ENCODE results near the gene SCN4A.
"Not testable (repeated sequence)": the region's sequence is repeated elsewhere in the genome, so short reads cannot be mapped to it uniquely, and the experiment has no call there.

SCN4A gene

GRCh38 chr17:63894821-63895220 is 77.9 kb downstream of the SCN4A start:
- not testable (repeated sequence) for H3K9ac ChIP-seq (ENCODE audit: low read depth, low read length); H3K4me1 ChIP-seq (ENCODE audit: control insufficient read depth, insufficient read depth, low read length); H3K9me3 ChIP-seq (ENCODE audit: control insufficient read depth, insufficient read depth, low read length); H3K4me3 ChIP-seq (ENCODE audit: low read depth, low read length); H3K36me3 ChIP-seq (ENCODE audit: control insufficient read depth, insufficient read depth, low read length); H3K27me3 ChIP-seq (ENCODE audit: control insufficient read depth, insufficient read depth, low read length)

- H3K27me3 ChIP-seq (ENCODE audit: control insufficient read depth, insufficient read depth, low read length); H3K4me3 ChIP-seq (ENCODE audit: low read depth, low read length); H3K4me1 ChIP-seq (ENCODE audit: control insufficient read depth, insufficient read depth, low read length); H3K9me3 ChIP-seq (ENCODE audit: control insufficient read depth, insufficient read depth, low read length); H3K36me3 ChIP-seq (ENCODE audit: control insufficient read depth, insufficient read depth, low read length); H3K9ac ChIP-seq (ENCODE audit: low read depth, low read length): not testable (repeated sequence)
Observed at GRCh38 chr17:63894021-63894420, 78.7 kb downstream of the SCN4A start.

DNA sequence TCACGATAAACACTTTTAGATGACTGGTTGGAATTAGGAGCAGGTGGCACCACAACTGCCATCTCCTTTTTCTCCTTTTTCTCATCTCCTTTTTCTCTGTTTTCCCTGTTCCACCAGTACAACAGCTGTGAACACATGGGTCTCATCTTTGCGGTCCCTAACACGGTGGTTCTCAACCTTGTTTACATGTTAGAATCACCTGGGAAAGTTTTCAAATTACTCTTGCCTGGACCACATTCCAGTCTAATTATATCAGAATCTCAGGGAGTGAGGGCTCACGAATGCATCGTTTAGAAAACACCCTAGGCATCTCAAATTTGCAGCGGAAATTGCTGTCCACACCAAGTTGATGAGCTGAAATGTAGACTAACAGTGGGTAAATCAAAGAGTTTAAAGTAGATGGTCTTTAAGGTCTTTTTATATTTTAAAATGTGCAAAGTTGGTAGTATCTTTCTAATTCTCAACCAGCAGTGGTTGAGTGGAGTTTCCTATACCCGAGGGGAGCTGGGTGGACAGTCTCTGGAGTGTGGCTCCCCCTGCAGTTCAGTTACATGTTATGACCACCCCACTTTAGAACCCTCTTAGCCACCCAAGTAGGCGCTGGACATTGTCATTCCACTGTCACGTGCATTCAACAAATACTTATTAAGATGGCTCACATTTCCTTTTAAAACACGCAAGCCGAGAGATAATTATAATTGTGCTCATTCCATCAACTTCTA is 80.2 kb downstream of the SCN4A start:
- H3K4me3 ChIP-seq (ENCODE audit: low read depth, low read length); H3K4me1 ChIP-seq (ENCODE audit: control insufficient read depth, insufficient read depth, low read length); H3K36me3 ChIP-seq (ENCODE audit: control insufficient read depth, insufficient read depth, low read length); H3K9me3 ChIP-seq (ENCODE audit: control insufficient read depth, insufficient read depth, low read length); H3K9ac ChIP-seq (ENCODE audit: low read depth, low read length); H3K27me3 ChIP-seq (ENCODE audit: control insufficient read depth, insufficient read depth, low read length): not testable (repeated sequence)

GRCh38 chr17:63889026-63889848 is 83.5 kb downstream of the SCN4A start:
- H3K27me3 ChIP-seq (ENCODE audit: control insufficient read depth, insufficient read depth, low read length); H3K9ac ChIP-seq (ENCODE audit: low read depth, low read length); H3K9me3 ChIP-seq (ENCODE audit: control insufficient read depth, insufficient read depth, low read length); H3K36me3 ChIP-seq (ENCODE audit: control insufficient read depth, insufficient read depth, low read length); H3K4me1 ChIP-seq (ENCODE audit: control insufficient read depth, insufficient read depth, low read length); H3K4me3 ChIP-seq (ENCODE audit: low read depth, low read length): not testable (repeated sequence)
